IPS-18c (cell line): ENCODE data around the gene TTBK1.

ENCODE experiments used
- H3K4me3 ChIP-seq: 2 replicates; pipeline ENCODE4 v1.7.0; 2013; ENCODE audit warnings: low read depth, mild to moderate bottlenecking, low read length, moderate library complexity; ENCODE audit not compliant: insufficient read depth
- H3K9me3 ChIP-seq: one replicate; pipeline ENCODE4 v1.6.1; 2013; ENCODE audit warnings: mild to moderate bottlenecking, low read length, moderate library complexity; ENCODE audit not compliant: control insufficient read depth, insufficient read depth

The TTBK1 gene

GRCh38 chr6:43287717-43288679 is 44.7 kb downstream of the TTBK1 start:
- Histone ChIP-seq H3K4me3 (no peak overlapping the region), H3K9me3 (no peaks in the 10 kb centered on the region)

- H3K4me3 ChIP-seq, result no peak overlapping the region
- H3K9me3 ChIP-seq, result no peaks in the 10 kb centered on the region
Observed at GRCh38 chr6:43290339-43290904, 47.1 kb downstream of the TTBK1 start.

- no peak overlapping the region for H3K4me3 ChIP-seq
- no peaks in the 10 kb centered on the region for H3K9me3 ChIP-seq
Observed at GRCh38 chr6:43290905-43291355, 47.6 kb downstream of the TTBK1 start.

GRCh38 chr6:43291708-43292107 is 48.4 kb downstream of the TTBK1 start:
- H3K4me3 ChIP-seq, result no peak overlapping the region

GRCh38 chr6:43292341-43292740 is 49.1 kb downstream of the TTBK1 start:
- H3K9me3 ChIP-seq, result no peaks in the 10 kb centered on the region
- H3K4me3 ChIP-seq, result no peak overlapping the region

More at GRCh38 chr6:43291708-43292107, 48.4 kb downstream of the TTBK1 start:
- no peaks in the 10 kb centered on the region for H3K9me3 ChIP-seq

- Histone ChIP-seq H3K4me3 (no peak overlapping the region), H3K9me3 (no peaks in the 10 kb centered on the region)
Observed at GRCh38 chr6:43292763-43293318, 49.6 kb downstream of the TTBK1 start.

GRCh38 chr6:43293698-43294097 is 50.4 kb downstream of the TTBK1 start:
- Histone ChIP-seq H3K4me3 (no peak overlapping the region), H3K9me3 (no peaks in the 10 kb centered on the region)

GRCh38 chr6:43294536-43294935 is 51.3 kb downstream of the TTBK1 start:
- Histone ChIP-seq H3K4me3 (no peak overlapping the region), H3K9me3 (no peaks in the 10 kb centered on the region)

GRCh38 chr6:43295456-43295855 is 52.2 kb downstream of the TTBK1 start:
- Histone ChIP-seq H3K4me3 (no peak overlapping the region), H3K9me3 (no peaks in the 10 kb centered on the region)

GRCh38 chr6:43296780-43297497 is 53.7 kb downstream of the TTBK1 start:
- no peak overlapping the region for H3K4me3 ChIP-seq
- no peaks in the 10 kb centered on the region for H3K9me3 ChIP-seq

GRCh38 chr6:43297644-43298564 is 54.6 kb downstream of the TTBK1 start, which contains the start of gene SLC22A7:
Gene SLC22A7, plus strand, starts transcription at chr6:43298260. Its CDS starts 99 bp downstream, at chr6:43298359.
- no peaks in the 10 kb centered on the region for H3K9me3 ChIP-seq

GRCh38 chr6:43298565-43299337 is 55.5 kb downstream of the TTBK1 start:
- Histone ChIP-seq H3K4me3 (no peak overlapping the region), H3K9me3 (no peaks in the 10 kb centered on the region)

More at GRCh38 chr6:43297644-43298564, 54.6 kb downstream of the TTBK1 start, which contains the start of gene SLC22A7:
- no peak within 1 kb of the TSS for H3K4me3 ChIP-seq

GRCh38 chr6:43299338-43300293 is 56.3 kb downstream of the TTBK1 start:
- Histone ChIP-seq H3K9me3 (no peaks in the 10 kb centered on the region), H3K4me3 (no peak overlapping the region)

GRCh38 chr6:43301081-43301870 is 58.0 kb downstream of the TTBK1 start:
- no peaks in the 10 kb centered on the region for H3K9me3 ChIP-seq
- H3K4me3 ChIP-seq, result no peak overlapping the region
